Ishikawa (cell line): ENCODE measurements around the gene MYO3A.

Experiments
- CREB1 ChIP-seq: IDR thresholded peaks from 2 replicates; pipeline ENCODE4 v1.6.1; 2012; ENCODE audit warnings: low read depth
- EP300 ChIP-seq: IDR thresholded peaks from 2 replicates; pipeline ENCODE4 v1.6.1; 2012; ENCODE audit warnings: borderline replicate concordance
- NFIC ChIP-seq: IDR thresholded peaks from 2 replicates; pipeline ENCODE4 v1.6.1; 2012
- REST ChIP-seq: IDR thresholded peaks from 2 replicates; pipeline ENCODE4 v1.6.1; 2012; ENCODE audit warnings: low read depth, mild to moderate bottlenecking
- TAF1 ChIP-seq: IDR thresholded peaks from 2 replicates; pipeline ENCODE4 v1.6.1; 2012; ENCODE audit warnings: low read depth, mild to moderate bottlenecking
- TCF12 ChIP-seq: IDR thresholded peaks from 2 replicates; pipeline ENCODE4 v1.6.1; 2012; ENCODE audit warnings: low read depth
- TEAD4 ChIP-seq: IDR thresholded peaks from 2 replicates; pipeline ENCODE4 v1.6.1; 2012
- USF1 ChIP-seq: IDR thresholded peaks from 2 replicates; pipeline ENCODE4 v1.6.1; 2012
- TF ChIP-seq, protein P1 (sequence below): IDR thresholded peaks from 2 replicates; pipeline ENCODE4 v1.6.1; 2012

DNA sequence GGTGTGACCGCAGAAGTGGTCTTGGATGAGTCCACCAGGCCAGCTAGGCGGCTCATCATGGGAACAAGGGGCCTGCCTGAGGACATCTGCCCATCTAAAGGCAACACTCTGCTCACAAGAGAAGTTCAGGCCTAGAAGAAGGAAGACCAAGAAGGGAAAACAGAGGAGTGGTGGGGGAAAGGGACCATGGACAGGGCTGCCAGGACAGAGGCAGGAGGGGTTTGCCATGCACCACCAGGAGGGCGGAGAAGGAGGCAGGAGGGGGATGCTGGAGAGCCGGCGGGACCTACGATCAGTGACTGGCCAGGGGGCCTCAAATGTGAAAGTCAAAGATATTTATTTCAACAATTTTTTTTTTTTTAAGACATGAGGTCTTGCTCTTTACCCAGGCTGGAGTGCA is 315.7 kb downstream of the MYO3A start:
- TF ChIP-seq, protein P1, sequence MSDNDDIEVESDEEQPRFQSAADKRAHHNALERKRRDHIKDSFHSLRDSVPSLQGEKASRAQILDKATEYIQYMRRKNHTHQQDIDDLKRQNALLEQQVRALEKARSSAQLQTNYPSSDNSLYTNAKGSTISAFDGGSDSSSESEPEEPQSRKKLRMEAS, result no peak
- TF ChIP-seq USF1, result no peak
- TF ChIP-seq EP300, result no peak
- TF ChIP-seq REST, result no peak
- no peak for TF ChIP-seq CREB1
- TF ChIP-seq TAF1, result no peak
- TF ChIP-seq NFIC, result no peak
- no peak for TF ChIP-seq TEAD4
- TF ChIP-seq TCF12, result no peak
